ENCODE measurements around the gene H3-3A.
A peak's percentile ranks its signal among the peaks of the same experiment; 100 is the strongest.

H3-3A gene

DNA sequence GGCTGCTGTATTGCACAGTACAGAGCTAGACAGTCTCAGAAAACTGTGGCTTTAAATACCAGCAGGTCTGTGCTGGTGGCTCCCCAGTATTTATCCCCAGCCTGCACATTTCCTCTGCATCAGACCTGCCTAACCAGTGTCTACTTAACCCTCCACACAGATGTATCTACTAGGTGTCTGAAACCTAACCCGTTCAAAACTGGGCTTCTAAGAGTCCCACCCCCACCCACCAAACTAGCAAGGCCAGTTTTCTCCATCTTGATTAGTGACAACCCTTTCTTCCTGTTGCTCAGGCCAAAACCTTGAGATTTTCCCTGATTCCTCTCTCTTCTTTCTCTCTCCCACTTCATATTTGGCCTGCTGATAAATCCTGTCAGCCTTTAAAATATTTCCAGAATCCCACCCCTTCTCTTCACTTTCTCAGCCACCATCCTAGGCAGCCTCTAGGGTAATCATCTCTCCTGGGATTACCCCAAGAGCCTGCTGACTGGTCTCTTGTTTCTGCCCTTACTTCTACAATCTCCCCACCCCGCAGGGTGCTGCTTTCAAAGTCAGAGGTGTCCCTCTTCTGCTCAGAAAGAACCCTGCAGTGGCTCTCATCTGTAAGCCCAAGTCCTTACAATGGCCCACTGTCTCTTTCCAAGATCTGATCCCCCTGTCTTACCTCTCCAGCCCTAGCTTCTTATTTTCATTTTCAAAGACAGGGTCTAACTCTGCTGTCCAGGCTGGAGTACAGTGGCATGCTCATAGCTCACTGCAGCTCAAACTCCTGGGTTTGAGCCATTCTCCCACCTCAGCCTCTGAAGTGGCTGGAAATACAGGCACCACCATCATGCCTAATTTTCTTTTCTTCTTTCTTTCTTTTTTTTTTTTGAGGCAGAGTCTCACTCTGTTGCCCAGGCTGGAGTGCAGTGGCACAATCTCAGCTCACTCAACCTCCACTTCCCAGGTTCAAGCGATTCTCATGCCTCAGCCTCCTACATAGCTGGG is 45.2 kb downstream of the H3-3A start:
- in situ Hi-C loops (cut with MboI; ENCODE audit: low pct_unique_long_range_greater_than_20kb, low sequenced_read_pairs): no loop called here
- DNase-seq: no peak

GRCh38 chr1:226108935-226109828 is 46.7 kb downstream of the H3-3A start:
- in situ Hi-C loops (cut with MboI; ENCODE audit: low pct_unique_long_range_greater_than_20kb, low sequenced_read_pairs): no loop called here
- DNase-seq: no peak

- peak; percentile 87 for DNase-seq
- in situ Hi-C loops (cut with MboI; ENCODE audit: low pct_unique_long_range_greater_than_20kb, low sequenced_read_pairs): no loop called here
Observed at GRCh38 chr1:226109829-226110248, 47.3 kb downstream of the H3-3A start.

DNA sequence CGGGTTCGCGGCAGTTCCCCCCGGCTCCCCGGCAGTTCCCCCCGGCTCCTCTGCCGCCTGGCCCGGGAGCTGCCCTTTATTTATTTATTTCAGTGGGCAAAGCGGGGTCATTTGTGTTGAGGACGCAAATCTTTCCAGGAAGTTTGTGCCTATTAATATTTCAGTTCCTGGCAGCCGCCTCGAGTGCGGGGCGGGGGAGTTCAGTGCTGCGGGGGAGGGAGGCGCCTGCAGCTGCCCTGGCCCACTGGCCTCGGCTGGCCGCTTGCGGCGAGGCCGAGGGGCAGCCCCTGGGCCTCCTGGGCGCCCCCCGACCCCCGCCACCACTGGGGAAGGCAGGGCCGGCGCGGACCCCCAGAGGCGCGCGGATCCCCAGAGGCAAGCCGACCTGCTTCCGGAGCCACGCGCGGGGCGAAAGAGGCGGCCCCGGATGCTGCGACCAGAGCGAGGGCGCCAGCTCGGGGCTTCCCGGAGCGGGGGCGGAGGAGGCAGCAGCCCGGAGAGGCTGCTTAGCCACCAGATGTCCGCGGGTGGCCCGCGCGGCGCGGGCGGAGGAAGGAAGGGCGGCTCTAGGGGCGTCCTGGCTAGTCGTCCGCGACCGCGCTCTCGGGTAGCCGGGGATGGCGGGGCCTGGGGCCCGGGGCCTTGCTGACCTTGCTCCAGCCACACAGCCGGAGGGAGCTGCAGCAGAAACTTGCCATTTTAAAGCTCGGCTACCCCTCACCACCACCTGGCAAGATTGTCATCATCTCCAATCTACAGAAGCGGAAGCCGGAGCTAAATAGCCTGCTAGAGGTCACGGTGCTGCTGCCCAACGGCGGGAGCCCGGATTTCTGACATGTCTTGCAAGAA is 48.0 kb downstream of the H3-3A start:
- peak; percentile 67 for DNase-seq
- in situ Hi-C loops (cut with MboI; ENCODE audit: low pct_unique_long_range_greater_than_20kb, low sequenced_read_pairs): no loop called here

DNA sequence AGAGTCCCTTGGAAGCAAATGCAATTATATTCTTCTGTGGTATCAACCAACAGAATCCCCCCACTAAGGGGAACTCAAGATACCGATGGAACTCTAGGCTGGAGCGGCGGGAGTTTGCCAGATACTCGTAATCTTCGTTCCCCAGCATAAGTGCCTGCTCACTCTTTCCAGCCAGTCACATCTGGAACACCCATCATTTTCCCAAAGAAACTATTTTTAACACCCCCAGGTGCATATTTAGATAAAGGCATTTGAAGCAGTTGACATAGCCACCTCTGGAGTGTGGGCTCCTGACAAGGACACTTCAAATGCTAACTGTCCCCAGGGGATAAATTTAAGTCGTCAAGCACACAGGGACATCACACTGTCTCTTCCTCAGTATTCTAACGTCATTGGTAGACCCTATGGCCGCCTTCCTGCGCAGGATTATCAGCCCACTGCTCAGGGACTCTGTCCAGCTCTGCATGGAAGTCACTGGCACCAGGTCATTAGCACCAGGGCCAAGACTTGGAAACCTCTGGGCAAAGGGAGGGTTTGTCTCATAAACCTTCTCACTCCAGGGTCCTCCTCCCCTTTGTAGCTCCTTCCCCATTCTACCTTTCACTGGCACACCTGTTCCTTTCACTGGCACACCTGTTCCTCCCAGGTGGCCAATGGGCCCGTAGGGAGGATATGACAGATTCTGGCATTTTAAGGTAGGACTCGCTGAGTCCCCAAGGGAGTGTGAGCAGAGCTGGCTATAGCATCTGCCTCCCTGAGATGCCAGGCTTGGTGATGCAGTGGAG is 48.8 kb downstream of the H3-3A start:
- in situ Hi-C loops (cut with MboI; ENCODE audit: low pct_unique_long_range_greater_than_20kb, low sequenced_read_pairs): no loop called here
- DNase-seq: no peak

GRCh38 chr1:226111883-226112261 is 49.4 kb downstream of the H3-3A start:
- DNase-seq: no peak
- in situ Hi-C loops (cut with MboI; ENCODE audit: low pct_unique_long_range_greater_than_20kb, low sequenced_read_pairs): no loop called here

DNA sequence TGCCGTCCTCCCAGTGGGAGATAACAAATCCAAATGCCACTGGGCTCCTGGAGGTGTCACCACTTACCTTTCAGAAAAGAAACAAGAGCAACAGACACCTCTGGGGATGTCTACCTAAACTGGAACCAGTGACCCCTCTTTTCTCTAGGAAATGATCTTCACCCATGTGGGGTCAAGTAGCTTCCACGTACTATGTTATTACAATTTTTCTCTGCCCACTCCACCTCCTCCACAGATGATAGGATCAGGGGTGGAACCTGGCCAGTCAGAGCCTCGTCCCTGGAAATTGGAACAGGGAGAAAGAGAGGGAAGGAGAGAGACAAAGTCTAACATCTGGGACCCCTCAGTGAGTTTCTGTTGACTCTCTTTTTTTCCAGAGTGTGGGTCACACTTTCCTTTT is 50.1 kb downstream of the H3-3A start:
- no peak for DNase-seq
- in situ Hi-C loops (cut with MboI; ENCODE audit: low pct_unique_long_range_greater_than_20kb, low sequenced_read_pairs): no loop called here

DNA sequence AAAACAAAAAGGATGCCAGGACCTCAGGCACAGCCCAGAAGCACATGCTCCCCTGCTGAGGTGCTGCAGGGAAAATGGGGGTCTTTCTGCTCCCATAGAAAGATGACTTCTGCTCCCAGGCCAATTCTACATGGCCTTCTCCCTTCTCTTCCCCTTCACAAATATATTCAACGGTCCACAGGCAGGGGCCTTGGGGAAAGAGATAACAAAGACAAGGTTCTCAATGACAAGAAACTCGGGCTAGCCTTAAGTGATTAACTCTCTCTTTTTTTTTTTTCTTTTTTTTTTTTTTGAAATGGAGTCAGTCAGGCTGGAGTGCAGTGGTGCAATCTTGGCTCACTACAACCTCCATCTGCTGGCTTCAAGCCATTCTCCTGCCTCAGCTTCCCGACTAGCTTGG is 54.2 kb downstream of the H3-3A start:
- DNase-seq: no peak
- in situ Hi-C loops (cut with MboI; ENCODE audit: low pct_unique_long_range_greater_than_20kb, low sequenced_read_pairs): no loop called here

DNA sequence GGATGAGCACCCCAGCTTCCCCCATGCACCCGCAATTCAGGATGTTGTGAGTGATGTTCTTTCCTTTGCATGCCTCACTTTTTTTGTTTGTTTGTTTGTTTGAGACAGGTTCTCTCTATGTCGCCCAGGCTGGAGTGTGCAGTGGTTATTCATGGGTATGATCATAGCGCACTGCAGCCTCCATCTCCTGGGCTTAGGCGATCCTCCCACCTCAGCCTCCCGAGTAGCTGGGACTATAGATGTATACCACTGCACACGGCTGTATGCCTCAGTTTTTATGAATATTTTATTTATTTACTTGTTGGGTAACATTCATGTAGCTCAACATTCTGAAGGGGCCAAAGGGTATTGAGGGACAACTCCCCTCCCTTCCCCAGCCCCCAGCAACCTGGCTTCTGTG is 54.8 kb downstream of the H3-3A start:
- in situ Hi-C loops (cut with MboI; ENCODE audit: low pct_unique_long_range_greater_than_20kb, low sequenced_read_pairs): no loop called here
- no peak for DNase-seq

- no peak for DNase-seq
- in situ Hi-C loops (cut with MboI; ENCODE audit: low pct_unique_long_range_greater_than_20kb, low sequenced_read_pairs): no loop called here
Observed at GRCh38 chr1:226118357-226118756, 55.8 kb downstream of the H3-3A start.

DNA sequence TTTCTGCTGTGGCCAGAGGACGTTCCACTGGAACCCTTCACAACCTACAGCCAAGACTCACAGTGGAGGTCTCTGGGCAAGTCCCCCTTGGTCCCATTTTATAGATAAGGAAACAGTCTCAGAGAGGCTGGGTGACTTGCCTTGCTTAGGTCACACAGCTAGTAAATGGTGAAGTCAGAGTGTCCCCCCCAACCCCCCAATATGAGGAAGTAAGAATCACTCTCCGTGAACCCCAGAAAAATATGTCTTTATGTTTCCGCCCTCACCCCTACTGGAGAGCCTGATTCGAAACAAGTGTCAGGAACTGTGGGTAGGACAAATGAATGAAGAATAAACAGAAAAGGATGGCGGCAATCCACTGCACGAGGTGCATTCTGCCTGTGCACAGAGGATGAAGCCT is 56.7 kb downstream of the H3-3A start:
- DNase-seq: no peak
- in situ Hi-C loops (cut with MboI; ENCODE audit: low pct_unique_long_range_greater_than_20kb, low sequenced_read_pairs): no loop called here

DNA sequence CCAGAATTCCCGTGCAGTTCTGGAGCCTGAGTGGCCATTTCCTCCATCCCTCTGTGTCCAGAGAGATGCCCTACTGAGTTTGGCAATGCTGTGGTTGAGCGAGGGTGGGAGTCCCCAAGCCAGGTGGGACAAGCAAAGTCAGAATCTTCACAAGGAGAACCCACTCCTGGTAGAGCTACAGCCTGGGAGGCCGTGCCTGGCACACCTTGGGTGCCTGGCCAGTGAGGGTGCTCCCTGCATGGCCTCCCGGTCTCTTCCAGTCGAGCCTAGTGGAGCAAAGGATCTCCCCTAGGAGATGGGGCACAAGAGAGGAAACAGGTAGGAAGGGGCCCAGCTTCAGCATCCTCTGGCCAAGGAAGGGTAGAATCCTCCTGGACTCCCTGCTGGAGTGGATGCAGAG is 57.9 kb downstream of the H3-3A start:
- in situ Hi-C loops (cut with MboI; ENCODE audit: low pct_unique_long_range_greater_than_20kb, low sequenced_read_pairs): no loop called here

GRCh38 chr1:226121049-226121586 is 58.6 kb downstream of the H3-3A start:
- DNase-seq: no peak
- in situ Hi-C loops (cut with MboI; ENCODE audit: low pct_unique_long_range_greater_than_20kb, low sequenced_read_pairs): no loop called here

More for the DNA sequence above, 57.9 kb downstream of the H3-3A start:
- DNase-seq: no peak
